SK-N-SH (cell line): ENCODE data around the gene PRPF40B. TPM values are rescaled to one million over a fixed set of nuclear protein-coding genes. Genes with fewer than 3 reads are reported as not detected.
A peak's percentile ranks its signal among the peaks of the same experiment; 100 is the strongest.

Experiments
- CTCF ChIA-PET: fragments of 300-600, 350-600 bp; formaldehyde crosslinking; extraction: SDS; loops from one replicate; lab custom pipeline; 2021; lab: Yijun Ruan, JAX
- POLR2A ChIA-PET: fragments of 350-600 bp; sonication (Branson Sonifier 250); formaldehyde crosslinking; extraction: SDS; loops from one replicate; lab custom pipeline; 2020; ENCODE audit warnings: antibody characterized with exemption, inconsistent platforms; lab: Yijun Ruan, JAX
- DNase-seq: peaks from one replicate; pipeline ENCODE4 v3.0.0; 2012
- H2AFZ ChIP-seq: fragments of 200-600 bp; sonication (generic); 2 replicates; pipeline ENCODE4 v1.8.1; 2016; ENCODE audit warnings: antibody characterized with exemption, mild to moderate bottlenecking, low read depth
- H3F3A ChIP-seq: fragments of 200-600 bp; sonication (generic); replicated peaks from 2 replicates; pipeline ENCODE3; 2016; ENCODE audit warnings: antibody characterized with exemption, mild to moderate bottlenecking; ENCODE audit not compliant: insufficient read depth
- H3K27ac ChIP-seq, 2 experiments: fragments of 200-500 bp in 1 of 2; fragments of 200-600 bp in 1 of 2; sonication (Bioruptor generic) in 1 of 2; sonication (generic), shearing (Covaris generic) in 1 of 2; 2 replicates each; pipeline versions ENCODE4 v1.5.1 to v1.6.1; 2014 to 2016; ENCODE audit warnings: low read depth in 2 of 2, inconsistent platforms in 1 of 2, low read length in 1 of 2, mild to moderate bottlenecking in 1 of 2, mixed read lengths in 1 of 2
- H3K27me3 ChIP-seq: fragments of 200-600 bp; sonication (generic), shearing (Covaris generic); 2 replicates; pipeline ENCODE4 v1.6.1; 2016; ENCODE audit warnings: mixed run types; ENCODE audit not compliant: insufficient read depth
- H3K36me3 ChIP-seq, 2 experiments: fragments of 200-500 bp in 1 of 2; fragments of 200-600 bp in 1 of 2; sonication (Bioruptor generic) in 1 of 2; sonication (generic) in 1 of 2; replicated peaks in 1 of 2; 2 replicates each; pipeline versions ENCODE3 to v1.5.1; 2014 to 2016; ENCODE audit warnings: low read length in 1 of 2, mild to moderate bottlenecking in 1 of 2; ENCODE audit not compliant: insufficient read depth in 2 of 2, control insufficient read depth in 1 of 2
- H3K4me1 ChIP-seq, 2 experiments: fragments of 200-500 bp in 1 of 2; fragments of 200-600 bp in 1 of 2; sonication (Bioruptor generic) in 1 of 2; sonication (generic), shearing (Covaris generic) in 1 of 2; 2 replicates each; pipeline versions ENCODE4 v1.5.1 to v1.6.1; 2014 to 2016; ENCODE audit warnings: low read depth in 1 of 2, low read length in 1 of 2, mixed run types in 1 of 2; ENCODE audit not compliant: insufficient read depth in 2 of 2, control insufficient read depth in 1 of 2
- H3K4me2 ChIP-seq: fragments of 200-600 bp; sonication (generic), shearing (Covaris generic); 2 replicates; pipeline ENCODE4 v1.6.1; 2017; ENCODE audit warnings: mixed run types
- H3K4me3 ChIP-seq, 2 experiments: fragments of 200-500 bp in 1 of 2; fragments of 200-600 bp in 1 of 2; sonication (Bioruptor generic) in 1 of 2; sonication (generic), shearing (Covaris generic) in 1 of 2; 2 replicates each; pipeline versions ENCODE4 v1.5.1 to v1.8.1; 2014 to 2016; ENCODE audit warnings: low read depth in 2 of 2, inconsistent platforms in 1 of 2, low read length in 1 of 2, mild to moderate bottlenecking in 1 of 2, mixed read lengths in 1 of 2, moderate library complexity in 1 of 2
- H3K79me2 ChIP-seq: fragments of 200-600 bp; sonication (generic); 2 replicates; pipeline ENCODE4 v1.8.1; 2017; ENCODE audit warnings: mild to moderate bottlenecking; ENCODE audit not compliant: insufficient read depth
- H3K9ac ChIP-seq: fragments of 200-600 bp; sonication (generic); 2 replicates; pipeline ENCODE4 v1.6.1; 2017; ENCODE audit warnings: mixed run types
- H3K9me2 ChIP-seq: fragments of 200-600 bp; sonication (generic); 2 replicates; pipeline ENCODE4 v1.6.1; 2017; ENCODE audit warnings: mixed run types
- H3K9me3 ChIP-seq: fragments of 200-600 bp; sonication (generic); 2 replicates; pipeline ENCODE4 v1.6.1; 2017; ENCODE audit warnings: mixed run types, mild to moderate bottlenecking, moderate library complexity
- H4K20me1 ChIP-seq: fragments of 200-600 bp; sonication (generic); 2 replicates; pipeline ENCODE4 v1.6.1; 2017; ENCODE audit warnings: mild to moderate bottlenecking, mixed run types; ENCODE audit not compliant: insufficient read depth
- EZH2phosphoT487 ChIP-seq: fragments of 200-600 bp; sonication (generic); IDR thresholded peaks from 2 replicates; pipeline ENCODE4 v1.6.1; 2017; ENCODE audit warnings: low read depth, mixed run types, mild to moderate bottlenecking, antibody characterized with exemption, moderate library complexity, borderline replicate concordance
- FOSL2 ChIP-seq: IDR thresholded peaks from 2 replicates; pipeline ENCODE4 v1.4.0; 2012; ENCODE audit warnings: low read depth, mild to moderate bottlenecking, moderate library complexity, borderline replicate concordance
- FOXJ3 ChIP-seq: sonication (generic); formaldehyde crosslinking; IDR thresholded peaks from 2 replicates; pipeline ENCODE4 v1.5.1; 2020; ENCODE audit warnings: mild to moderate bottlenecking, missing genetic modification reagents
- GABPA ChIP-seq: IDR thresholded peaks from 2 replicates; pipeline ENCODE4 v1.4.0; 2012; ENCODE audit warnings: low read depth, mild to moderate bottlenecking
- GATA2 ChIP-seq: sonication (generic); formaldehyde crosslinking; IDR thresholded peaks from 2 replicates; pipeline ENCODE4 v1.5.0; 2020; ENCODE audit warnings: mild to moderate bottlenecking, missing genetic modification reagents
- JUND ChIP-seq: IDR thresholded peaks from 2 replicates; pipeline ENCODE4 v1.4.0; 2012
- MEF2A ChIP-seq: IDR thresholded peaks from 2 replicates; pipeline ENCODE4 v1.4.0; 2012; ENCODE audit warnings: low read depth, borderline replicate concordance
- RCOR1 ChIP-seq: fragments of 150-350 bp; IDR thresholded peaks from 2 replicates; pipeline ENCODE4 v1.6.1; 2017; ENCODE audit warnings: antibody characterized with exemption, low read length
- REST ChIP-seq: IDR thresholded peaks from 2 replicates; pipeline ENCODE4 v1.6.1; 2012; ENCODE audit warnings: mild to moderate bottlenecking, low read depth, low read length, moderate library complexity
- RFX5 ChIP-seq: IDR thresholded peaks from 2 replicates; pipeline ENCODE4 v1.6.1; 2012; ENCODE audit warnings: mild to moderate bottlenecking, improper control_type of control experiment, low read length
- SIN3A ChIP-seq: IDR thresholded peaks from 2 replicates; pipeline ENCODE4 v1.6.1; 2012; ENCODE audit warnings: low read depth, mild to moderate bottlenecking, low read length, moderate library complexity, borderline replicate concordance
- SMC3 ChIP-seq: IDR thresholded peaks from 2 replicates; pipeline ENCODE4 v1.6.1; 2012; ENCODE audit warnings: low read depth, low read length, improper control_type of control experiment
- TAF1 ChIP-seq: IDR thresholded peaks from 2 replicates; pipeline ENCODE4 v1.6.1; 2012; ENCODE audit warnings: low read depth, mild to moderate bottlenecking, low read length, moderate library complexity, borderline replicate concordance
- USF1 ChIP-seq: IDR thresholded peaks from 2 replicates; pipeline ENCODE4 v1.4.0; 2012; ENCODE audit warnings: low read depth, borderline replicate concordance
- YY1 ChIP-seq: IDR thresholded peaks from 2 replicates; pipeline ENCODE4 v1.4.0; 2012; ENCODE audit warnings: low read depth, mild to moderate bottlenecking
- WGBS: methylation state at CpG from one replicate; pipeline ENCODE4 v1.1.6; 2017; ENCODE audit warnings: low lambda C conversion rate; 5-methylcytosine and 5-hydroxymethylcytosine counted together
- polyA plus RNA-seq, 3 experiments: library from polyadenylated mRNA; depleted of rRNA; stranded (reverse); fragments of >200 nt; gene quantifications; 2 replicates each; pipeline ENCODE4 v1.2.3, GENCODE V29; 2012
- TF ChIP-seq, protein P1 (sequence below): IDR thresholded peaks from 2 replicates; pipeline ENCODE4; 2012
- TF ChIP-seq, protein P2 (sequence below): fragments of 150-350 bp; IDR thresholded peaks from 2 replicates; pipeline ENCODE4 v1.6.1; 2017; ENCODE audit warnings: antibody characterized with exemption, low read length, low read depth, borderline replicate concordance
- TF ChIP-seq, protein P3 (sequence below): IDR thresholded peaks from 2 replicates; pipeline ENCODE4 v1.4.0; 2012; ENCODE audit warnings: low read depth, borderline replicate concordance

PRPF40B gene
- polyA plus RNA-seq, 1 of the 3 experiments (the other 2 are of a cell fraction), result 27.0 TPM

GRCh38 chr12:49684310-49684854 lies 61.0 kb downstream of the PRPF40B start:
- no peak for DNase-seq
- H3K9me3 ChIP-seq, result no peaks in the 10 kb centered on the region
- H2AFZ ChIP-seq, result no peak overlapping the region
- H3K4me1 ChIP-seq, result peaks cover 2 to 9% of the 10 kb centered on the region in 2 experiments; a peak in 2 of 4 replicates
- no peaks in the 10 kb centered on the region for H3K9me2 ChIP-seq
- POLR2A ChIA-PET, result interaction anchor here (1.6 kb wide), 1 partner anchor 11 kb away, joined by 4 read pairs; no protein-coding TSS in a partner anchor
- H3F3A ChIP-seq, result no peaks in the 10 kb centered on the region
- H3K27ac ChIP-seq, result no peak overlapping the region
- 89% methylated on average over 5 of the region's 5 CpGs for WGBS
- no peak overlapping the region for H3K9ac ChIP-seq
- H3K36me3 ChIP-seq, result no peaks in the 10 kb centered on the region
- TF ChIP-seq EZH2phosphoT487, result no peak
- H3K4me3 ChIP-seq, result no peak overlapping the region
- CTCF ChIA-PET, result interaction anchor here (1.6 to 2.5 kb wide), 4 partner anchors 11 to 62 kb away, joined by 3 to 6 read pairs (median 4); partner anchors contain the start of gene TMBIM6
- H4K20me1 ChIP-seq, result peaks cover 61% of the 10 kb centered on the region
- peaks cover 99% of the 10 kb centered on the region for H3K79me2 ChIP-seq
- H3K27me3 ChIP-seq, result no peaks in the 10 kb centered on the region
- H3K4me2 ChIP-seq, result peak overlapping the region; percentile 19; the same call in 1 of the 2 replicates

GRCh38 chr12:49687941-49688340 lies 64.6 kb downstream of the PRPF40B start:
- no peaks in the 10 kb centered on the region for H3K9me3 ChIP-seq
- H3K4me1 ChIP-seq, result peaks cover 2 to 12% of the 10 kb centered on the region in 2 experiments; a peak in 2 of 4 replicates
- no peak overlapping the region for H3K4me2 ChIP-seq
- no peak overlapping the region for H3K9ac ChIP-seq
- H3K79me2 ChIP-seq, result peaks cover 98% of the 10 kb centered on the region
- H3K27ac ChIP-seq, result no peak overlapping the region
- H3K36me3 ChIP-seq, result no peaks in the 10 kb centered on the region
- ChIA-PET CTCF (interaction anchor here (1.7 to 1.8 kb wide), 2 partner anchors 15 to 20 kb away, joined by 6 read pairs; no protein-coding TSS in a partner anchor), POLR2A (no interaction called here)
- no peak overlapping the region for H3K4me3 ChIP-seq
- WGBS, result 100% methylated on average over 1 of the region's 2 CpGs
- H3K9me2 ChIP-seq, result no peaks in the 10 kb centered on the region
- no peak for DNase-seq
- H2AFZ ChIP-seq, result no peak overlapping the region
- H3K27me3 ChIP-seq, result no peaks in the 10 kb centered on the region
- no peaks in the 10 kb centered on the region for H3F3A ChIP-seq
- H4K20me1 ChIP-seq, result peaks cover 71% of the 10 kb centered on the region
- no peak for TF ChIP-seq RCOR1
- TF ChIP-seq JUND, result no peak
- no peak for TF ChIP-seq GATA2 (CRISPR knock-in tag)
- TF ChIP-seq SMC3, result no peak
- no peak for TF ChIP-seq MEF2A
- no peak for TF ChIP-seq FOXJ3 (CRISPR knock-in tag)
- no peak for TF ChIP-seq FOSL2
- TF ChIP-seq RFX5, result no peak
- TF ChIP-seq SIN3A, result no peak
- no peak for TF ChIP-seq REST
- TF ChIP-seq TAF1, result no peak
- no peak for TF ChIP-seq GABPA
- no peak for TF ChIP-seq USF1
- TF ChIP-seq, protein P1, sequence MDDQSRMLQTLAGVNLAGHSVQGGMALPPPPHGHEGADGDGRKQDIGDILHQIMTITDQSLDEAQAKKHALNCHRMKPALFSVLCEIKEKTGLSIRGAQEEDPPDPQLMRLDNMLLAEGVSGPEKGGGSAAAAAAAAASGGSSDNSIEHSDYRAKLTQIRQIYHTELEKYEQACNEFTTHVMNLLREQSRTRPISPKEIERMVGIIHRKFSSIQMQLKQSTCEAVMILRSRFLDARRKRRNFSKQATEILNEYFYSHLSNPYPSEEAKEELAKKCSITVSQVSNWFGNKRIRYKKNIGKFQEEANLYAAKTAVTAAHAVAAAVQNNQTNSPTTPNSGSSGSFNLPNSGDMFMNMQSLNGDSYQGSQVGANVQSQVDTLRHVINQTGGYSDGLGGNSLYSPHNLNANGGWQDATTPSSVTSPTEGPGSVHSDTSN, result no peak
- TF ChIP-seq, protein P2, sequence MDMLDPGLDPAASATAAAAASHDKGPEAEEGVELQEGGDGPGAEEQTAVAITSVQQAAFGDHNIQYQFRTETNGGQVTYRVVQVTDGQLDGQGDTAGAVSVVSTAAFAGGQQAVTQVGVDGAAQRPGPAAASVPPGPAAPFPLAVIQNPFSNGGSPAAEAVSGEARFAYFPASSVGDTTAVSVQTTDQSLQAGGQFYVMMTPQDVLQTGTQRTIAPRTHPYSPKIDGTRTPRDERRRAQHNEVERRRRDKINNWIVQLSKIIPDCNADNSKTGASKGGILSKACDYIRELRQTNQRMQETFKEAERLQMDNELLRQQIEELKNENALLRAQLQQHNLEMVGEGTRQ, result no peak
- TF ChIP-seq, protein P3, sequence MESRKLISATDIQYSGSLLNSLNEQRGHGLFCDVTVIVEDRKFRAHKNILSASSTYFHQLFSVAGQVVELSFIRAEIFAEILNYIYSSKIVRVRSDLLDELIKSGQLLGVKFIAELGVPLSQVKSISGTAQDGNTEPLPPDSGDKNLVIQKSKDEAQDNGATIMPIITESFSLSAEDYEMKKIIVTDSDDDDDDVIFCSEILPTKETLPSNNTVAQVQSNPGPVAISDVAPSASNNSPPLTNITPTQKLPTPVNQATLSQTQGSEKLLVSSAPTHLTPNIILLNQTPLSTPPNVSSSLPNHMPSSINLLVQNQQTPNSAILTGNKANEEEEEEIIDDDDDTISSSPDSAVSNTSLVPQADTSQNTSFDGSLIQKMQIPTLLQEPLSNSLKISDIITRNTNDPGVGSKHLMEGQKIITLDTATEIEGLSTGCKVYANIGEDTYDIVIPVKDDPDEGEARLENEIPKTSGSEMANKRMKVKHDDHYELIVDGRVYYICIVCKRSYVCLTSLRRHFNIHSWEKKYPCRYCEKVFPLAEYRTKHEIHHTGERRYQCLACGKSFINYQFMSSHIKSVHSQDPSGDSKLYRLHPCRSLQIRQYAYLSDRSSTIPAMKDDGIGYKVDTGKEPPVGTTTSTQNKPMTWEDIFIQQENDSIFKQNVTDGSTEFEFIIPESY, result no peak
- no peak for TF ChIP-seq EZH2phosphoT487
- no peak for TF ChIP-seq YY1
